NOMO-1 treated with dmso at 0.1 percent for 144 hours (cell line): ENCODE data around the gene DMRT3.

Source experiments
- DNase-seq: peaks from one replicate; lab custom pipeline; 2025; ENCODE audit not compliant: unreplicated experiment; lab: John Stamatoyannopoulos, UW

Gene DMRT3

GRCh38 chr9:970151-970996 lies 6.1 kb upstream of the DMRT3 start:
- DNase-seq: no peak

- no peak for DNase-seq
Observed at GRCh38 chr9:971901-972500, 4.5 kb upstream of the DMRT3 start.

GRCh38 chr9:972501-973294 lies 3.8 kb upstream of the DMRT3 start:
- no peak for DNase-seq

GRCh38 chr9:973295-973834 lies 3.1 kb upstream of the DMRT3 start:
- DNase-seq: no peak

- no peak for DNase-seq
Observed at GRCh38 chr9:974031-974995, 2.1 kb upstream of the DMRT3 start.

- DNase-seq: no peak
Observed at GRCh38 chr9:974996-975739, 1.3 kb upstream of the DMRT3 start.

- DNase-seq: no peak
Observed at GRCh38 chr9:975740-976257, 656 bp upstream of the DMRT3 start.

- DNase-seq: no peak
Observed at GRCh38 chr9:976943-977837, 735 bp downstream of the DMRT3 start.

- no peak for DNase-seq
Observed at GRCh38 chr9:977838-978830, 1.7 kb downstream of the DMRT3 start.

- DNase-seq: no peak
Observed at GRCh38 chr9:979983-980382, 3.5 kb downstream of the DMRT3 start.

- DNase-seq: no peak
Observed at GRCh38 chr9:980640-981039, 4.2 kb downstream of the DMRT3 start.

GRCh38 chr9:981491-981898 lies 5.0 kb downstream of the DMRT3 start:
- DNase-seq: no peak

- no peak for DNase-seq
Observed at GRCh38 chr9:982394-983230, 6.2 kb downstream of the DMRT3 start.

- DNase-seq: no peak
Observed at GRCh38 chr9:994005-994404, 17.6 kb downstream of the DMRT3 start.

GRCh38 chr9:995192-995591 lies 18.7 kb downstream of the DMRT3 start:
- DNase-seq: no peak

- DNase-seq: no peak
Observed at GRCh38 chr9:995781-996180, 19.3 kb downstream of the DMRT3 start.
